HG02642 (cell line): Measurements from ENCODE around the gene SAFB2.

Experiments used
- ATAC-seq: cut with Tn5 transposase; IDR thresholded peaks from one replicate; pipeline ENCODE4 v1.9.1; 2021; ENCODE audit warnings: mild to moderate bottlenecking; ENCODE audit not compliant: unreplicated experiment, poor library complexity

SAFB2 gene

GRCh38 chr19:5635427-5635826 is 12.9 kb upstream of the SAFB2 start:
- ATAC-seq, result no peak

GRCh38 chr19:5632657-5633056 is 10.1 kb upstream of the SAFB2 start:
- ATAC-seq, result no peak

- ATAC-seq, result no peak
Observed at GRCh38 chr19:5632241-5632612, 9.7 kb upstream of the SAFB2 start.

- no peak for ATAC-seq
Observed at GRCh38 chr19:5631567-5632240, 9.1 kb upstream of the SAFB2 start.

- ATAC-seq, result no peak
Observed at GRCh38 chr19:5628919-5629481, 6.4 kb upstream of the SAFB2 start.

- no peak for ATAC-seq
Observed at GRCh38 chr19:5628461-5628860, 5.9 kb upstream of the SAFB2 start.

GRCh38 chr19:5627395-5627904 is 4.9 kb upstream of the SAFB2 start:
- no peak for ATAC-seq

GRCh38 chr19:5625641-5626040 is 3.1 kb upstream of the SAFB2 start:
- no peak for ATAC-seq

GRCh38 chr19:5624741-5625278 is 2.2 kb upstream of the SAFB2 start:
- no peak for ATAC-seq

GRCh38 chr19:5624018-5624663 is 1.6 kb upstream of the SAFB2 start:
- ATAC-seq, result no peak

- ATAC-seq, result peak; percentile 4
Observed at GRCh38 chr19:5623397-5624017, 931 bp upstream of the SAFB2 start.

GRCh38 chr19:5621945-5622464 is 571 bp downstream of the SAFB2 start:
- no peak for ATAC-seq

GRCh38 chr19:5621311-5621944 is 1.1 kb downstream of the SAFB2 start:
- ATAC-seq, result no peak

GRCh38 chr19:5619946-5620345 is 2.6 kb downstream of the SAFB2 start:
- ATAC-seq, result no peak

- no peak for ATAC-seq
Observed at GRCh38 chr19:5618591-5618990, 4.0 kb downstream of the SAFB2 start.

- no peak for ATAC-seq
Observed at GRCh38 chr19:5617080-5617479, 5.5 kb downstream of the SAFB2 start.

GRCh38 chr19:5615756-5616327 is 6.7 kb downstream of the SAFB2 start:
- ATAC-seq, result no peak

GRCh38 chr19:5612891-5613865 is 9.4 kb downstream of the SAFB2 start:
- ATAC-seq, result no peak
